HK-2 (cell line): ENCODE data around the gene ITPRID1.
"Not testable (repeated sequence)": the region's sequence is repeated elsewhere in the genome, so short reads cannot be mapped to it uniquely, and the experiment has no call there.

Experiments
- DNase-seq: peaks from one replicate; pipeline ENCODE4 v3.0.0-alpha.2; 2018; ENCODE audit not compliant: unreplicated experiment

The ITPRID1 gene

GRCh38 chr7:31516680-31517502, 3.0 kb downstream of the ITPRID1 start:
- DNase-seq: no peak

DNA sequence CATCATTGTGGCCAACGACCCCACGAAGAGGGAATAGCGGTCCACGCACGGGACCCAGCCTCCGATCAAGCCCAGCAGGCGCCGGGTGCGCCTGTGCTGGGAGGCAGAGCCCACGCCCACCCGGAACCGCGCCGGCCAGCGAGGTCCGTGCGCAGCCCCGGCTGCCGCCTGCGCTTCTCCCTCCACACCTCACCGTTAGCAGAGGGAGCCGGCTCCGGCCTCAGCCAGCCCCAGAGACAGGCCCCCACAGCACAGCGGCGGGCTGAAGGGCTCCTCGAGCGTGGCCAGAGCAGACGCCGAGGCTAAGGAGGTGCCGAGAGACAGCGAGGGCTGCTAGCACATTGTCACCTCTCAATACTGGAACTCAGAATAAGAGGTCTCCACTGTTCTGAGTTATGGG, 3.6 kb downstream of the ITPRID1 start:
- no peak for DNase-seq

- no peak for DNase-seq
Observed at GRCh38 chr7:31518766-31519165, 4.9 kb downstream of the ITPRID1 start.

GRCh38 chr7:31521336-31522010, 7.6 kb downstream of the ITPRID1 start:
- no peak for DNase-seq

DNA sequence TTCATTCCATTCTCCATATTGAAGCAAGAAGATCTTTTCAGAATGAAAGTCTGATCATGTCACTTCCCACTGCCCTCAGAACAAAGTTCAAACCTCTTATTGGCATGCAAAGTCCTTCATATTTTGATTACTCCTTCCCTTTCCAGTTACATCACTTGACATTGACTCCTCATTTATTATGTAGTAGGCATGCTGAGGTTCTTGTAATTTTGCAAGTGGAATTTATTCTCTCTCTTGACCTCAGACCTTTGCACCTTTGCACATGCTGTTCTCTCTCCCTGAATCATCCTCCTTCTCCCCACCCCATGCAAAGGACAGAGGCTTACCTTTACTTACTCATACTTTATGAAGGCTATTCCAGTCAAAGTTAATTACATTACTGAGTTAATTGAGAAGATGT, 13.0 kb downstream of the ITPRID1 start:
- no peak for DNase-seq

DNA sequence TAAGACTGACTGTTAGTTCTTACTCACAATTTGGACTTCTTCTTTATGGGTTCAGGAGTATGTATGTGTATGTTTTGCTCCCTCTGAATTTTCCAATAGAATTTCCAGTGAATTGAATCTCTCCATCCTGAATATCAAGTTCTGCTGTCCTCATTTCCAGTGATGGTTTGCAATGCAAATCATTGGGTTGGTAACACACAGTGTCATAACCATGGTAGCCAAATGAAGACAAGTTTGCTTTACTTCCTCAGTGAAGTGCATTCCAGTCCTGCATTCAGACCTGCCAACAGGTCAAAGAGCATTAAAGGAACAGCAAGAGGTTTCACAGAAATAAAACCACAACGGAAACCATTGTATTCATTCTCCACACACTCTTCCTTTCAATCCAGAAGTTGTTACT, 15.2 kb downstream of the ITPRID1 start:
- DNase-seq: no peak

DNA sequence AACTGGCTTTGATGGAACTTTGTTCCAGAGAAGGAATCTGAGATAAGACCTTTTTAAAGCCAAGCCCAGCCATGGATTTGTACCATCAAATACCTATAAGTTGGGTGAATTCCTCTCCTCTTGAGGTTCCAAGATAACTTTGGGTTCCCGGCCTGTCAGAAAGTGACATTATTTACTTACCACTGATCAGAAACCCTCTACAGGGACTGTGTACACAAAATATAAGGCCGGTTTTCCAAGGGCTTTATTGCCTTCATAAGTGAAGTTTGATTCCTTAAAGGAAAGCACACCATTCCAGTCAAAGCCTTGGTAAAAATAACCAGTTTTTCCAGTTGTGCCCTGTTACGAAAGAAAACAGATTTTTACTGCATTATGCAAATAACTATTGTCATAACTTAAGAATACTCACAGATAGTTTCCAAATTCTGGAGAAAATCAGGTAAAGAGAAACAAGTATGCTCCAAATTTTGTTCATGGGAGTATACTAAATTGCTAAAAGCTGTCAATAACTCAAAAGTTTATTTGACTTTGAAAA, 26.8 kb downstream of the ITPRID1 start:
- not testable (repeated sequence) for DNase-seq

DNA sequence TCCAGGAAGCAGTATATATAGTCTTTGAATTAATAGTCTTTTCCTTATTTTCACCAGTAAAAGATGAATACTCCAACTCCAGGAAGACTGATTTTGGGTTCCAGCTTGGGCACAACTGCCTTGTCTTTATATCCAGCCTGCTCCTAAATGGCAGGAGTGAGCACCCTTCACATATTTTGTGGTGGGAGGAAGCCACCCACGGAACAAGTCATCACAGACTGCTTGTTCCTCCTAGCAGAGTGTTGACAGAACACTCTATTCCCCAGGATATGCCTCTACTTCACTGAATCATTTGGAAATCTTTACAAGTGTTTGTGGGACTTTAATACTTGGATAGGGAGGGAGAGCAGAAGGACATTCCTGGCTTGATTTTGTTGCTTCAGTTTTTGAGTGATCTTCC, 31.7 kb downstream of the ITPRID1 start:
- no peak for DNase-seq

DNA sequence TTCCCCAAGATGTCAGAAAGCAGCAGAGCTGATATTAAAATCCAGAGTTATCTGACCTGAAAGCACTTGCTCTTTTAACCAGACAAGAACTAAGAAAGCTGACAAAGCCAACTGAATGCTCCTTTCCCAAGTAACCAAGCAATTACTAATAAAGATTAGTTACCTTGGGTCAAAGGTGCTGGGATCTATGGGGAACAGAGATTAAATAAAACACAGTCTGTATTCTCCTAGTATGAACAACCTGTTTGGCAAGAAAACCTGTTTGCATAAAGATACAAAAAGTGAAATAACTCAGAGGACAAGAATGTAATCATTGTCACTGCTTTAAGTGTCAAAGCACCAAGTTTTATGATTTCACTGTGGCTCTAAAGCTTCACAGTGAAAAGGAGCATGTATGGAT, 35.7 kb downstream of the ITPRID1 start:
- DNase-seq: no peak

DNA sequence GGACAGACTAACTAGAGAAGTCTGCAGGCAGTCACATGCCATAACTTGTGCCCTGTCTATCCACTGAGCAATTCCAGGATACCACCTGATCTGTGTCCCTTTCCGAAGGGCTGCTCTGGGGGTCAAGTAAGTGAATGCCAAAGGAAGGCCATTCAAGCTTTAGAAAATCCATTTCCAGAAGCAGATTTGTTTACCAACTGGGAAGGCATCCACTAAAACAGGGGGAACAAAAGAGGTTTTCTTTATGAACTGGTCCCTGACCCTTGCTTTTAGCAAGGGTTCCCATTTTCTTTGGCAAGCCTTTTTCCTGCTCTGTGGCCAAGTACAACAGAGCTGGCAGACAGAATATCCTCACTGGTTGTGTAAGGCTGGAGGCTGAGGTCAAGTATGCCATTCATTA, 36.5 kb downstream of the ITPRID1 start:
- no peak for DNase-seq

- DNase-seq: no peak
Observed at GRCh38 chr7:31553661-31554081, 39.8 kb downstream of the ITPRID1 start.

DNA sequence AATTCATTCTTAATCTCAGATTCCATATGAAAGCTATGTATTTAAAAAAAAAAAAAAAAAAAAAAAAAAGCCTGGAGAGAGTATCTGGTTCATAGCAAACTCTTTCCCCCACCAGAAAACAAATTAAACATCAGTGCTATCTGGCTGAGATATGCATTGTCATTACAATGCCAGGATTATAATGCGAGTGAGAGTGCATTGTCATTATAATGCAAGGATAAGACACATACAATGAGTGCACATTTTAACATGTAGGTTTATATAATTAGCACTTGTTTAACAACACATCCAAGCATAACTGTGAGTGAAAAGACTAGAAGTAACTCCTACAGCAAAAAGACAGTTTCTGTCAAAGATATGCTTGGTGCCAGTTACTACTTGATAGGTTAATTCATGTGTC, 48.1 kb downstream of the ITPRID1 start:
- no peak for DNase-seq

GRCh38 chr7:31563522-31563921, 49.6 kb downstream of the ITPRID1 start:
- DNase-seq: no peak

GRCh38 chr7:31563951-31564350, 50.1 kb downstream of the ITPRID1 start:
- DNase-seq: no peak

- no peak for DNase-seq
Observed at GRCh38 chr7:31564661-31565060, 50.8 kb downstream of the ITPRID1 start.

DNA sequence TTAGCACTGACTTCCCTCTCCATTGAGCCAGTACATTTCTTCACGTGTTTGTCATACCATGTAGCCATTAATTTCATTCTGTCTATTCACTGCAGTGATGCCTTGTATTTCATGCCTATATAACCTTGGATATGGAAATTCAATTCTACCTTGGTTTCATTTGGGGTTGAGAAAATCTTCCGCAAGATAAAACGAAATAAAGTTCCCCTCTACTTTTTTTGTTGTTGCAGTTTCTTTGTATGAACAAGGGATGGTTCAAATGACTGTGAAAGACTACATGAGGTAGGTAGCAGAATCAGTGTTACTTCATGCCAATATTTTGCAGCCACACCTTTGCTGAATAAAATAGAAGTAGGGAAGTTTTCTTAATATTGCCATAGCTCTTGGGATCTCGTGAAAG, 55.6 kb downstream of the ITPRID1 start:
- DNase-seq: no peak

DNA sequence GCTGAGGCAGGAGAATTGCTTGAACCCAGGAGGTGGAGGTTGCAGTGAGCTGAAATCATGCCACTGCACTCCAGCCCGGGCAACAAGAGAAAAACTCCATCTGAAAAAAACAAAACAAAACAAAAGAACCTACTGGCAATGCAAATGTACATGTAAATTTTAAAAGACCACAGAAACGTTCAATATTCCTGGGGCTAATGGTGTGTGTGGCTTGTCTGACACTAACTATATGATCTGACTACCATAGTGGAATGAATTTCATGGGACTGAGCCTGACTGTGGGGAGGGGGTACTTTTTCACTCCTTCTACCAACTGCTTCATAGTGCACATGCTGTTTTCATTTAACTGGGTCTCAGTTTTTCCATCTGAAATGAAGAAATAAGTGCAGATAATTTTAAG, 69.6 kb downstream of the ITPRID1 start:
- DNase-seq: no peak

- no peak for DNase-seq
Observed at GRCh38 chr7:31583942-31584341, 70.1 kb downstream of the ITPRID1 start.

- no peak for DNase-seq
Observed at GRCh38 chr7:31595390-31595789, 81.5 kb downstream of the ITPRID1 start.

GRCh38 chr7:31602041-31602625, 88.2 kb downstream of the ITPRID1 start:
- DNase-seq: no peak

GRCh38 chr7:31603046-31603445, 89.2 kb downstream of the ITPRID1 start:
- DNase-seq: no peak

GRCh38 chr7:31613604-31614003, 99.7 kb downstream of the ITPRID1 start:
- DNase-seq: no peak

DNA sequence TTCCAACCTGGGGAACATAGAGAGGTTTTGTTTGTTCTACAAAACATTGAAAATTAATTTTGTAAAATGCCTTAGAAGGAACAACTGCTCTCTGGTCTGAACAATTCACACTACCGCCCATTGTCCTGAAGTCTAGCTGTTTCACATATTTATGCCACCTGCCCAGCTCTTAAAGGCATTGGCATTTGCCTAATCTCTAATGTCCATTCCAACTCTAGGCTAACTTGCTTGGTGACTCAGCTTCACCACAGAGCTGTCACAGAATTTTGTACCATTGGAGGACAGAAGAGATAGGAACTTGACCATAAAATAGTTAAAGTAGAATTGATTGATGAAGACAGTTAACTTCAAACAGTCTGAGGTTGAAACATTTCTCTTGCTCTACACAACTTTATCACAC, 119.6 kb downstream of the ITPRID1 start:
- DNase-seq: no peak
